Endothelial cell (in vitro differentiated cells): ENCODE measurements around the gene THBS1. TPM values are rescaled to one million over a fixed set of nuclear protein-coding genes. Genes with fewer than 3 reads are reported as not detected.

Experiments
- DNase-seq: peaks from one replicate; pipeline ENCODE4 v3.0.0; 2021; ENCODE audit warnings: low spot score
- H3K27ac Mint-ChIP-seq: one replicate; pipeline ENCODE4 v1.8.0; 2021; ENCODE audit warnings: mixed read lengths, inconsistent platforms; ENCODE audit not compliant: unreplicated experiment
- H3K27me3 Mint-ChIP-seq: one replicate; pipeline ENCODE4 v1.8.0; 2021; ENCODE audit warnings: mild to moderate bottlenecking, moderate library complexity, mixed read lengths, inconsistent platforms; ENCODE audit not compliant: unreplicated experiment
- H3K36me3 Mint-ChIP-seq: one replicate; pipeline ENCODE4 v1.8.0; 2021; ENCODE audit warnings: mild to moderate bottlenecking, low read depth, mixed read lengths, inconsistent platforms; ENCODE audit not compliant: unreplicated experiment
- H3K4me1 Mint-ChIP-seq: one replicate; pipeline ENCODE4 v1.8.0; 2021; ENCODE audit warnings: mild to moderate bottlenecking, mixed read lengths, inconsistent platforms; ENCODE audit not compliant: unreplicated experiment
- H3K4me3 Mint-ChIP-seq: one replicate; pipeline ENCODE4 v1.8.0; 2021; ENCODE audit warnings: mild to moderate bottlenecking, mixed read lengths, inconsistent platforms; ENCODE audit not compliant: unreplicated experiment
- H3K9me3 Mint-ChIP-seq: one replicate; pipeline ENCODE4 v1.8.0; 2021; ENCODE audit warnings: mixed read lengths, inconsistent platforms; ENCODE audit not compliant: unreplicated experiment
- total RNA-seq: library from RNA; stranded (reverse); fragmentation: NEBNext Ultra II Directional; extraction: Animal tissue kit (Norgen Biotek cat#: 25700); gene quantifications from one replicate; pipeline ENCODE4 v1.2.1, GENCODE V29; 2021; ENCODE audit not compliant: unreplicated experiment
- TF ChIP-seq, protein P1 (sequence below): fragments of 200-600 bp; sonication (generic); IDR thresholded peaks from one replicate; pipeline ENCODE4 v1.5.0; 2021; ENCODE audit warnings: antibody characterized with exemption; ENCODE audit not compliant: unreplicated experiment

THBS1 gene
- total RNA-seq, 1 donor from 2014 or later = 8.2 TPM

GRCh38 chr15:39591896-39592315 lies 11.0 kb downstream of the THBS1 start:
- H3K4me1 Mint-ChIP-seq = no peaks in the 10 kb centered on the region
- H3K9me3 Mint-ChIP-seq = no peaks in the 10 kb centered on the region
- no peak for DNase-seq
- no peaks in the 10 kb centered on the region for H3K27me3 Mint-ChIP-seq
- no peak overlapping the region for H3K27ac Mint-ChIP-seq
- peaks cover 5% of the 10 kb centered on the region for H3K36me3 Mint-ChIP-seq
- H3K4me3 Mint-ChIP-seq = no peak overlapping the region
- TF ChIP-seq, protein P1, sequence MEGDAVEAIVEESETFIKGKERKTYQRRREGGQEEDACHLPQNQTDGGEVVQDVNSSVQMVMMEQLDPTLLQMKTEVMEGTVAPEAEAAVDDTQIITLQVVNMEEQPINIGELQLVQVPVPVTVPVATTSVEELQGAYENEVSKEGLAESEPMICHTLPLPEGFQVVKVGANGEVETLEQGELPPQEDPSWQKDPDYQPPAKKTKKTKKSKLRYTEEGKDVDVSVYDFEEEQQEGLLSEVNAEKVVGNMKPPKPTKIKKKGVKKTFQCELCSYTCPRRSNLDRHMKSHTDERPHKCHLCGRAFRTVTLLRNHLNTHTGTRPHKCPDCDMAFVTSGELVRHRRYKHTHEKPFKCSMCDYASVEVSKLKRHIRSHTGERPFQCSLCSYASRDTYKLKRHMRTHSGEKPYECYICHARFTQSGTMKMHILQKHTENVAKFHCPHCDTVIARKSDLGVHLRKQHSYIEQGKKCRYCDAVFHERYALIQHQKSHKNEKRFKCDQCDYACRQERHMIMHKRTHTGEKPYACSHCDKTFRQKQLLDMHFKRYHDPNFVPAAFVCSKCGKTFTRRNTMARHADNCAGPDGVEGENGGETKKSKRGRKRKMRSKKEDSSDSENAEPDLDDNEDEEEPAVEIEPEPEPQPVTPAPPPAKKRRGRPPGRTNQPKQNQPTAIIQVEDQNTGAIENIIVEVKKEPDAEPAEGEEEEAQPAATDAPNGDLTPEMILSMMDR = no peak

GRCh38 chr15:39592500-39592899 lies 11.6 kb downstream of the THBS1 start:
- Mint-ChIP-seq H3K36me3 (peaks cover 5% of the 10 kb centered on the region), H3K9me3 (no peaks in the 10 kb centered on the region), H3K4me3 (no peak overlapping the region), H3K27ac (no peak overlapping the region), H3K27me3 (no peaks in the 10 kb centered on the region), H3K4me1 (no peaks in the 10 kb centered on the region)
- DNase-seq = no peak
- TF ChIP-seq, protein P1 = no peak

GRCh38 chr15:39593071-39593655 lies 12.3 kb downstream of the THBS1 start:
- TF ChIP-seq, protein P1 = no peak
- Mint-ChIP-seq H3K9me3 (no peaks in the 10 kb centered on the region), H3K4me3 (no peak overlapping the region), H3K36me3 (peaks cover 5% of the 10 kb centered on the region), H3K27me3 (no peaks in the 10 kb centered on the region), H3K27ac (peak overlapping the region; percentile 1), H3K4me1 (no peaks in the 10 kb centered on the region)
- DNase-seq = no peak

- H3K9me3 Mint-ChIP-seq = no peaks in the 10 kb centered on the region
- no peaks in the 10 kb centered on the region for H3K27me3 Mint-ChIP-seq
- H3K36me3 Mint-ChIP-seq = peaks cover 4% of the 10 kb centered on the region
- TF ChIP-seq, protein P1 = no peak
- no peak for DNase-seq
- no peak overlapping the region for H3K4me3 Mint-ChIP-seq
- no peak overlapping the region for H3K27ac Mint-ChIP-seq
- H3K4me1 Mint-ChIP-seq = no peaks in the 10 kb centered on the region
These were observed 13.0 kb downstream of the THBS1 start for GRCh38 chr15:39593656-39594445.
